Islet of Langerhans (tissue), 1 donor: ENCODE measurements around the gene ATXN7L1.
A peak's percentile ranks its signal among the peaks of the same experiment; 100 is the strongest.

Source experiments
- FAIRE-seq: peaks from one replicate; lab custom pipeline; 2011; peaks lifted over from hg19 to GRCh38; lab: Jason Lieb, UNC

The ATXN7L1 gene

DNA sequence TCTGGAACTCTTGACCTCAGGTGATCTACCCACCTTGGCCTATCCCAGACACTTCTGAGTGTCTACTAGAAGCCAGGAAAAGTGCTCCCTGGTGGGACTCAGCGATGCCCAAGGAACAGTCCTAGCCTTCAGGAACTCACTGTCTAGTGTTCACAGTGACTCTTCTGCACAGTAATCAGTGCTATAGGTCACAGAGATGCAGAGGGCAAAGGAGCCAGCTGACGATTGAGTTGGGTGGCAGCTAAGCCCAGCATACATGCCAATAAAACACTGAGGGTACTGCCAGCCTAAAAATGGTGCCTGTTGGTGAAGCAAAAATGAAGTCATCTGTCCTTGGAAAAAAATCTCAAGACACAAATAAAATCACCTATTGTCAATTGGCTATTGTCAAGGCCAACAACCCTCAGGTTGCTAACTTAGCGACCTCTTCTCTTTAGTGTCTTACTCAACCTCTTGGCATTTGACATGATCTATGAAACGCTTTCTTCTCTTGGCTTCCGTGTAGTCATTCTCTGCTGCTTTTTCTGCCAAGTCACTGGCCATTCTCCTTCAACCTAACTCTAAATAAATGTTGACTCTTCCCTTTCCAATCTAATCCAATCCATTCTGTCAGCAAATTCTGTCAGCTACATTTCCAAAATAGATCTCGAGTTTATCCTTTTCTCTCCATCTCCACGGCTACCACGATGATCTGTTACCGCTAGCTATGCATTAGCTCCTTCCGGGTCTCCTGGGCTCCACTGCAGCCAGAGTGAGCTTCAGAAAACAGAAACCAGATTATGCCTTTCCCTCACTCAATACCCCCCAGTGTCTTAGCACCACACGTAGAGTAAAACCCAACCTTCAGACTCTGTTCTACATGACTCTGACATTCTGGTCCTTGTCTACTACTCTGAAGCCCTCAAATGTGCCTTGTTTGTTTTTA is 99.2 kb downstream of the ATXN7L1 start:
- FAIRE-seq = peak; percentile 30

DNA sequence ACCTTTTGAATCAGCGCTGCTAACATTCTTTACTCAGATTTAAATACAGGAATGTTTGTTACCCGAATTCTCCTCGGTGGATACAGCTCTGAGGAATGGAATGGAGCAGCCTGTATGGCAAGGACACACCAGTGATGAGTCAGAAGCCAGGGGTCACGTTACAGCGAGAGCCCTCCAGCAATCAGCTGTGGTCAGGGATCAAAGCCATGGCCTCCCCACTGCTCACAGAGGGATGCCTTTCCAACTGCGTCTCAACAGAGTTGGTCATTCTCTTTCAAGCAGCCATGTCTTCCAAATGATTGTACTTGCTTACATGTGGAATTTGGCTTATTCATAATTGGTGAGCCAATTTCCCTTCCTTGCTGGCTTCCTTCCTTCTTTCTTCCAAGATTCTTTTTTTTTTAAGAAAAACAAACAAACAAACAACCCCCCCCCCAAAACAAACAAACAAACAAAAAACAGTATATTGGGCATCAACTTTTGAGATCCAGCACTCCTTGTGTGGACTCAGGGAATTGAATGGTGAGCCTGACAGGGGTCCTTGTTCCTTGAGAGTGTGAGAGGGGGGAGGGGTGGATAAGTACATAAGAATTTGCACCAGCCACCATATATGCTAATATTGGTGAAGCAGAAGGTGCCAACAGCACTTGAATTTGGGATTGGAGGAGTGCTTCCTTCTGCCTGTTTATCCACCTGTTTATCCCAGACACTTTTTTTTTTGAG is 100.2 kb downstream of the ATXN7L1 start:
- no peak for FAIRE-seq

DNA sequence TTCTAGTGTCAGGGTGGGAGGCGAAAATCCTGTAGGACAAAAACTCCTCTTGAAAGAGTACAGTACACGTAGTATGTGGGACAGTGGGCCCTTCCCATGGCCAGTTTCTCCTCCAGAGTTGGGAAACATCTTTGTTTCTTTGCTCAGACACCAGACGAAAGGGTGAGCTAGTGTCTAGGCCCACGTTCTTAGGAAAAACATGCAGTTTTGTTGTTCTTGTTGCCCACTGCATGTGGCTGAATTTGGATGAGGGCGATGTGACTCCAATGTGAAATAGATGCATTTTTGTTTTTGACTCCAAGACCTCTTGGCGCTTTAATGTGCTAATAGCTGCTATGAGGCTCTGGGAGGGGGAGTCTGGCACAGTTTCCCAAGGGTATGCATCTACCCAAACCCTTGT is 100.8 kb downstream of the ATXN7L1 start:
- no peak for FAIRE-seq

DNA sequence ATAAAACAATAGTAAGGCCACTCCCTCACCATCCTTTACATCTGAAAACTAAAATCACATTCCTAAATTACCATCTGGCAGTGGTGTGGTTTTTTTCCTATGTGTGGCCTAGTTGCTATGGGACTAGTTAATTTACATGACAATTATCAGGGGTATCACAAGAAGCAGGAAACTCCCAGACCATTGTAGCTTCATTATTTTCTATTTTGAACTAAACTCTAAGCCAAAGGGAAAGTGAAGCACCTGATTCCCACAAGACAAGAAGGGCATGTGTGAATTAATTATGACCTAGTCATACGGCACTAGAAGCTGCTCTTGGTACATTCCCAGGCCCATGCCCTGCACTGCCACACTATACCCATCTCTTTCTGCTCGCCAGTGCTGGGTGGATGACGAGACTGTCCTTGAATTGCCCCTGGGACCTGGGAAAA is 103.4 kb downstream of the ATXN7L1 start:
- FAIRE-seq = no peak

DNA sequence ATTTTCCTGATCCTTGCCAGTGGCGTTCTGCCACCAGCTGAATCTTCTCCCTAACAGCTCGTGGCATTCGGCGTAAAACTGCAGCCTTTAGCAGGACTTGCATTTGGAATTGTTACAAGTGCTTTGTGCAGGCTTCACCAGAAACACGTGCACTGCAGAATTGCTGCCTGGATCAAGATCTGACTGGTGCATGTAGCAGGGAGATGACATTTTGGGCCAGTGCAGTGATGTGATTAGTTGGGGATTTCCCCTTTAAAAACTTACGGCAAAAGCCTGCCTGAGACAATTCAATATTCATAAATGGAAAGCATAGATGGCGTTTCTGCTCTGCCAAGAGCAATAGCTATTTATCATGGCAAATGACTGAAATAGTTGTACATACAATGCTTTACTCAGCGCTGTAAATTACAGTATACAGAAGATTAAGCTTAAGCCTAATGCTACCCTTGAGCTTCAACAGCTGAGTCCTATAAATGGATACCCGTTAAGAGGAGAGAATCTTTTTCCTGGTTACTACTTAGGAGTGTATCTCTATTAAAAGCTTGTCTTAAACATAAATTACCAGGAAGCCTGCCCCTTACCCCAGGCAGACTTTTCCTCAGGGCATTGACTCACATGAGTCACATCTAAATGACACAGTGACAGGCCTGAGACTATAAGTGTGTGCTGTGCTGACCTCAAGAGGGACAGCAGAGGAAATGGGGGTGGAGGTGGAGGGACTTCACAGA is 106.3 kb downstream of the ATXN7L1 start:
- no peak for FAIRE-seq

DNA sequence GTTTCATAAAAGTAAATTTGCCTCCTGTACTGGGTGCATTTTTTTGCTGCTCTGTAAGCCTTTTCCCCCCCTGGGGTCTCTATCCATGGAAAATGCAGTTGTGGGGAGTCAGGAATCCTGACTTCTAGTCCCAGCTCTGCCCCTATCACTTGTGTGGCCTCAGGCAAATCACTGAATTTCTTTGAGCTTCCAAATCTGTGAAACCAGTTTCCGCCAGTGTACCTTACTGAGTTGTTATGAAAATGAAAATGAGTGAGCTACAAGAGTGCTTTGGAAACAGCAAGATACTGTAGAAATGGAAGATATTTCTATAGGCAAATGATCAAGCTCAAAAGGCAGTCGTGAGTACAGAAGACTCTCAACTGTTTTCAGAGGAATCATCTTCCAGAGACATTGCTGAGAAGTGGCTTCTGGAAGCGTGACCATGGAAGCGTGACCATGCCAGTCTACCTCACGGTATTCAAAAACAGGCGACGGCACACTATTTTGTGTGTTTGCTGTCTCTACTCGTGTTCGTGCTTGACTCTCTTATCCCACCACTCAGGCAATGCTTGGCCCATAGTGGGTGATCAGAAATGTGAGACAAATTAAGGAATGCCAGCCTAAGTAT is 107.4 kb downstream of the ATXN7L1 start:
- no peak for FAIRE-seq

DNA sequence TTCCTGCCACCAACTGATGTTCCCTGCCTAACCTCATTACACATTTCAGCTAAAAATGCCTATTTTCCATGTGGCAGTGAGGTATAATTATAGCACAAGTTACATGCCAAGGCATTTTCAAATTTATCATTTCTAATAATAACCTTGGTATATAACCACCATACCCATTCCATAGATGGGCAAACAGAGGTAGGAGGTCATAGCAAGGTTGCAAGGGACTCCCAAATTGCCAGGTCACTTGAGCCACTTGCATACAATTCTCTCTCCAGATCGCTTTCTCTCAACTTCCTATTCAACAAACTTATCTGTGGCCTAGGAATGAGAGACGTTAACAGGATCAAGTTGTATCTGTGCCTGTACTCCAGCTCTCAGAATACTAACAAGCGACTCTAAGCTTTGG is 108.3 kb downstream of the ATXN7L1 start:
- no peak for FAIRE-seq

DNA sequence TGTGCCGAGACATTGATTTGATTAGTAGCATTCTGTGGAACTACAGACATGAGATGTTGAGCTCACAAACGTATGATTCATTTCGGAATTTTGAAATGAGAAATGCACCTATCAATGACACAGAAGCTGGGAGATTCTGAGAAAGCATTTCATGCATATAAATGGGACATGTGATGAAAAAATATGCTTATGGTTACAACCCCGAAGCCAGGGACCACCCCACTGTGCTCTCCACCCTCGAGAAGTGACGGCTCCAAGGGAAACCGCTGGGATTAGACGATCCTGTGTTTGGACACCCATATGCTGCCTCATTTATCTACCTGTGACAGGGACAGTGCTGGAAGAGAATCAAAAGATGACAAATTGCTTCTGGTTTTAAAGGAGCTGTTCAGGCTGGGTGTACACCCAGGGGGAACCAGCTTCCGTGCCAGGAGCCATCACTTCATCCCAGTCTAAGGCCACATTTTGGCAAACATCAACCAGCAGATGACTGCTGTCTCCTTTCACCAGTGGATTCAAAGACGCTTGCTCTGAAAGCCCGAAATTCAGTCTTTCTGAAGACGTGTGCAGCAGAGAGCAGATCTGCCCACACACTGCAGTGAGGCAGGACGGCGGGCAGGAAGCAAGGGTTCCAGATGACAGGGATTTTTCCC is 109.9 kb downstream of the ATXN7L1 start:
- FAIRE-seq = no peak

DNA sequence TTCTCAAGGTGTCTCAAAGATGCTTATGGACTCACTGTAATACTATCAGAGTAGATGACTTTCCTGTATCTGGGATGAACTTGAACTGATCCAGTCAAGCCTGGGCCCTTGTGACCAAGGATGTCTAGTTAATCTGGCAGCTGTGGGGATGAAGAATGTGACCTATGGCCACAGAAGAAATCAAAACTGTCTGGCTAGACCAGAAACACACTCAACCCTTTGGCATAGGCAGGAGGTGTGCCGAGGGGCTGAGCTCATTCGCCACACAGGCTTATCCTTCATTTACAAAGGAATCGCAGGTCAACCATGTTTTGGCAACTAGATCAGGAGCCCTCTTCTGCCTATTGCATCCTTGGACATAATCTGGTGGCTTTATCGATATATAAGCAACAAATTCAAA is 110.6 kb downstream of the ATXN7L1 start:
- no peak for FAIRE-seq

DNA sequence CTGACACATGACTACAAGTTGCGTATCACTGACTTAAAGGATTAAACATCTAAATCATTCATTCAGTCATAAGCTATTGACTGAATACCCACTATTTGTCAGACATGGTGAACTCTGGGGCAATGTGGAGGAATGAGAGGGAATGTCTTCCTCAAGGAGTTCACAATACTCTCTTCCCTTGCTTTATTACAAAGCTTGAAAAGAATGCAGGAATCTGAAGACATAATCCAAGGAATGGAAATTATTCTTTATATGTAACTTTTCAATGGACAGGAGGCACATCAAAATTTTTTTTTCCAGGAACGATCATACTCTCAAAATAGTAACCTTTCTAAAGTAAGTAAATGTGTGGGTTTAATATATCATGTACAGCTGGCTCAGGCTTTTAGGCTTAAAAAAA is 111.9 kb downstream of the ATXN7L1 start:
- no peak for FAIRE-seq

DNA sequence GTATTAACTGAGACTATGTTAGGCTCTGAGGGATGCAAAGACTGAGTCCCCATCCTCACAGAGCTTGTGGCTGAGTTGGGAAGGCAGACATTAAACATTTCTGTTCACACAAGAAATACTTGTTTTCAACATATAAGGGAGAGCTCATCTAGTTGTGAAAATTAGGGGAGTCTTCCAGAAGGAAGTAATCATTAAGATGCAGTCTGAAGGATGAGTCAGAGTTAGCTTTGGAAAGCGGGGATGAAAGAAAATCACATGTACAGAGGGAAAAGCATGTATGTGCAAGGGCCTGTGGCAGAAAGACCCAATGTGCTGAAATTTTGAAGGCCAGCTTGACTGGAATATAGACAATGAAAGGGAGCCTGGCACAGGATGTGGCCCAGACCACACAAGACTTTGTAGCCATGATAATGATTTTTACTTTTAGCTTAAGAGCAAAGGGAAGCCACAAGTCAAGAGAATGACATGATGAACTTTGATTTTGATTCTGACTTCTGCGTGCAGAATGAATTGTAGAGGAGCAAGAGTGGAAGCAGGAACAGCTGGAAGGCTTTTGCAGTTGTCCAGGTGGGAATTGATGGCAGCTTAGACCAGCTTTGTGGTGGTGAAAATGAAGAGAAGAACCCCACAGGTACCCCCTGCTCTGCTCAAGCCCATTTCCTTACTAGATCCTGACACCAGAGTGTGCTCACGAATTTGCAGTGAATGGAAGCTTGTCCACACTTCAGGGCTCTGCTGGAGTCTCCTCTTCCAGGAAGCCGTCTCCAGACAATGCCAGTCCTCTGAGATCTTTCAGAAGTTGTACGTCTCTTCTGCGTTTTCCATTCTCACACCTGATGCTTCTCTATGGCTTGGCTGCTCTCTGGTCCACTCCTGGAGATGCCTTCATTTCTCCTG is 115.6 kb downstream of the ATXN7L1 start:
- no peak for FAIRE-seq

DNA sequence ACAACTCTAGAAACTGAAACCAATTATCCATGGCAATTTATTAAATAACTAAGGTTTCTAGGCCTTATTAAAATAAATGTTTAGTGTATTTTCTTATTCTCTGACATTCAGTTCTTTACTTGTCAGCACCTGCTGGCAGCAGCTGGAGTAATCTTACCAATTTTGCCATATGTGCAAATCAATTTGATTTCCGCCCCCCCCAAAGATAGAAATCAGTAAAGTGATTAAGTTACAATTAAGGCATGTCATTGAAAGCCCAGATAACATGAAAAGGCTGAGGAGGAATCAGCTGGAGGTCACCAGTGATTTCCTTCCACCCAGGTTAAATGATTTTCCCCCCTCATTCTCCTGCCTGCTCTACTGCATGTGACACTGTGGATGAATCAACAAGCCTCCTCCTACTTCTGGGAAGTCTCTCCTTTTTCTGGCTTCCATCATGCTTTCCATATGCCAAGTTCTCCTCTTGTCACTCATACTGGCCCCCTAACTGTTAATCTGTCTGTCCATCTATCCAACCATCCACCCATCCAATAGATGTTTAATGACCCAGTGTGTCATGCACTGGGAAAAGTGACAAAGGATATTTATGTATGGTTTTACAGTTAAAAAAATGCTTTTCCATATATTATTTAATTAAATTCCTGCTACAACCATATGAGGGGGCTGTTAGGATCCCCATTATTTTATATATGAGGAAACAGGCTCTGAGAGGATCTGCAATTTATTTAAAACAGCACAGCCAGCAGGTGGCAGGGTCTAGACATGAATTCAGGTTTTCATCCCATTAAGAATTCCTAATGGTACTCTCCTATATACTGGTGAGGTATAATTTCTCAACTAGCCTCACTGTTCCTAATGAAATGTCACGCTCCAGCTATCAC is 116.5 kb downstream of the ATXN7L1 start:
- FAIRE-seq = peak; percentile 51

DNA sequence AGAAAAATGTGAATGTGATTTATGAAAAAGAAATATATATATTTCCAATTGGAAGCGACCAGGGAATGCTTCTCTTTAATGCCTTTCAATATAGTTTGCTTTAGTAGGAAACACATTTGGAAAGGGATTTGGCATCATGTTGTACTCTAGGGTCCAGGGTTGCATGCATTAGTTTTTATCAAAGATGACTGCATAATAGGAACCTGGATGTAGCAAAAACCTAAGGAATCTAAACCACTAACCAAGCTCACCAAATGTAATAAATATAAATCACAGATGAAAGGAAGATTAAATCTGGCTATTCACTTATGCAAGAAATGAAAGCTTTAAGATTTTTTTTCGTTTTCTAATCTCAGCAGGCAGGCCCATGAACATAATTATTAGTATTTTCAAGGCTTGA is 120.0 kb downstream of the ATXN7L1 start:
- FAIRE-seq = no peak

DNA sequence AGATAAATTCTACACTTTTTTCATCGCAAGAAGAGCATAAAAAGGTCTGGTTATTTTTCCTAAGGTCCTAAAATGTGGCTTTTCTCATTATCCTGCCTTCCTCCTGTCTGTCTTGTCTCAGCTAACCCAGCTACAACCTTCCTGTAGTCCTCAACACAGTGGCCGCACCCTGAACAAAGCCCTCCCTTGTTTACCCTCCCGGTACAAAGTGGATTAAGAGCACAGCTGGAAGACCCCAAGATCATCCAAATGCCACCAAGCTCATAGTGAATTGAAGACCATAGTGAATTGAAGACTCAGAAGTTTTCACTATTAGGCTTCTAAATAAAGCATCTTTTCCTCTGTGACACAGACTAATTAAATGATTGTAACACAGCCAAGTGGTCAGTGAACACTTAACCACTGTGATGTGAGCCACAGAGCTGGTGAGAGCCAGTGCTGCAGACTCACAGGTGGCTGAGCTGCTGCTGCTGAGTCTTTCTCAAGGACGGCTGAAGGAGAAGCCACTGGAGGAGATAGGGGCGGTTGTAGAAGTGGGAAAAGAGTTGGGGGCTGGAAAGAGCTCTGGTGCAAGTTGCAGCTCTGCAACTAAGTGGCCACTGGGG is 123.6 kb downstream of the ATXN7L1 start:
- no peak for FAIRE-seq

DNA sequence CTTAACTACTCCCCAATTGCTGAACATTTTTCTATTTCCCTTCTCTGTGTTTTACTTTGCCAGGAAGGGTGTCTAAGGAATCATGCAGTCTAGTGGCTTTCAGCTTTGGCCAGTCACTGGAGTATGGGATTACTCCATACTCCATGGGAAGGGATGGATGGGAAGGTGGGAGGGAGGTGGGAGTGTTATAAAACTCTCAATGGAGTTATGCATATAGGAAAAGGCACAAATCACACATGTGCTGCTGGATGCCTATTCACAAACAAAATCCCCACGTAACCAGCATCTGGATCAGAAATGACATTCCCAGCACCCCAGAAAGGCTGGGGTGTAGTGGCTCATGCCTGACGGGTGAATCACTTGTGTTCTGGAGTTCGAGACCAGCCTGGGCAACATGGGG is 125.3 kb downstream of the ATXN7L1 start:
- FAIRE-seq = no peak

DNA sequence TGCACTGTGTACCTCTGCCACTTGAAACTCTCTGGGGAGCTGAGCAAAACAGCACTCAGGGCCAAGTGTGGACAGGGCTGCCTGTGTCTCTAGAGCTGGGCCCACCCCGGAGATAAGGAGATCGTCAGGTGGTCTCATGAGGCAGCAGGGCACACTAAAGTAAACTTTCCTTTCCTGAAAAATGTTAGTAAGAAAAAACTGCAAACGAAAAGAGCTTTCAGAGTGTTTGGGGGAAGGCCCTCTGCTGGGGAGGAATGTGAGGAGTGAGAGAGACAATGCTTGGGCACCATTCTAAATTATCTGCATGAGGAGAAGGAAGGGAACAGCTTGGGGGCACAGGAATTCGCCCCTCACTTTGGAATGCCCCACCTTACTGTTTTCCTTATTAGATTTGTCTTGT is 127.7 kb downstream of the ATXN7L1 start:
- no peak for FAIRE-seq

DNA sequence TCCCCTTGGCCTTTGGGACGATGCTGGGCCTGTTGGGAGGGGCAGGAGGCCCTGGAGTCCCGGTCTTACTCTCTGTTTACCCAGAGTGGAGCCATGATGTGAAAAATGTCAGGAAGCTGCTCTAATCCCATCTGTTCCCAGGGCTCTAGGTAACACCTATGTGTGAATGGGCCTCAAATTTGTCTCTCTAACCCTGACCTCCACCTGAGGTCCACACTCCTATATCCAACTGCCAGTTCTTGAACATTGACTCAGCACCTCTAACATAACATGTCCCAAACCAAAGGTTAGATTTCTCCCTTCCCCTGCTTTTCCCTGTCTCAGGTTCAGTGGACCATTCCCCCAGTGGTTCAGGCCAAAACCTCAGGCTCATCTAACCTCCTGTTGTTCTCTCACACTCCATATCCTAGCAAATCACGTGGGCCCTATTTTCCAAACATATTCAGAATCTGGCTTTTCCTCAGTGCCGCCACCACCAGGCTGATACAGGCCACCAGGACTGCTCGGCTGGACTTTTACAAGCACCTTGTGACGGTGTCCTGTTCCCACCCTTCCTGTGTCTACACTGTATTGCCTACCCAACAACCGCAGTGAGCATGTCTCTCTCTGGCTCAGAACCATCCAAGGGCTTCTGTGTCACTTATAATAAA is 130.6 kb downstream of the ATXN7L1 start:
- no peak for FAIRE-seq

DNA sequence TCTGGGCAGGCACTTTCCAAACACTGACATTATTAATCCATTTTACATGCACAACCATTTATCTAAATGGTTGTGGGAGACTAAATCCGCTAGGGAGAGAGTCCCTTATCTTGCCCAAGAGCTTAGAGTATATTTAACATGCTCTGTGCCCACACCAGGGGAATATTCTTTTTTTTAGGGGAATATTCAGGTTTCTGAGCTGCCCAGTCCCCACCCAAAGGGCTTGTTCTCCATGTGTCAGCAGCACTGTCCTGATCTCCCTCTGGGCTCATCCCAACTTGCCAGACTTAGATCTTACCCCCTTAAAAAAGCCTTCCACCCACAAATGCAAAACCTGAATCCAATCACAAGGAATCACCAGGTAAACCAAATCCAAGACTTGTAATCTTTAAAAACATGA is 132.1 kb downstream of the ATXN7L1 start:
- FAIRE-seq = no peak
